Panc1 (cell line): ENCODE measurements around the gene CLPX.

ENCODE experiments used
- CTCF ChIP-seq: fragments of 450-650 bp; IDR thresholded peaks from 2 replicates; pipeline ENCODE4 v1.5.1; 2017; ENCODE audit warnings: mild to moderate bottlenecking
- POLR2AphosphoS5 ChIP-seq: IDR thresholded peaks from 2 replicates; pipeline ENCODE4 v1.6.1; 2012; ENCODE audit warnings: mild to moderate bottlenecking, low read depth, low read length, moderate library complexity
- SIN3A ChIP-seq: IDR thresholded peaks from 2 replicates; pipeline ENCODE4 v1.6.1; 2012; ENCODE audit warnings: low read depth, mild to moderate bottlenecking, low read length, moderate library complexity, borderline replicate concordance; ENCODE audit not compliant: insufficient read depth
- TCF7L2 ChIP-seq: IDR thresholded peaks from 2 replicates; pipeline ENCODE4 v1.6.1; 2011; ENCODE audit warnings: mild to moderate bottlenecking, low read depth, low read length, inconsistent platforms

GRCh38 chr15:65130941-65131340, 54.2 kb downstream of the CLPX start:
- TF ChIP-seq CTCF, result no peak
- no peak for TF ChIP-seq SIN3A
- no peak for TF ChIP-seq TCF7L2
- no peak for TF ChIP-seq POLR2AphosphoS5
